HL-60 (cell line): Measurements from ENCODE around the gene KBTBD8.

Source experiments
- GABPA ChIP-seq: IDR thresholded peaks from 2 replicates; pipeline ENCODE4 v1.6.1; 2012; ENCODE audit warnings: low read depth
- POLR2AphosphoS5 ChIP-seq: IDR thresholded peaks from 2 replicates; pipeline ENCODE4 v1.6.1; 2012; ENCODE audit warnings: low read depth
- SPI1 ChIP-seq: IDR thresholded peaks from 2 replicates; pipeline ENCODE4 v1.6.1; 2012; ENCODE audit warnings: low read depth, mild to moderate bottlenecking, borderline replicate concordance
- TF ChIP-seq, protein P1 (sequence below): IDR thresholded peaks from one replicate; pipeline ENCODE4 v1.5.1; 2011; ENCODE audit warnings: low read length, control low read depth, inconsistent platforms; ENCODE audit not compliant: insufficient read depth
- TF ChIP-seq, protein P2 (sequence below): IDR thresholded peaks from 2 replicates; pipeline ENCODE4 v1.6.1; 2012; ENCODE audit warnings: low read depth; ENCODE audit not compliant: insufficient replicate concordance

DNA sequence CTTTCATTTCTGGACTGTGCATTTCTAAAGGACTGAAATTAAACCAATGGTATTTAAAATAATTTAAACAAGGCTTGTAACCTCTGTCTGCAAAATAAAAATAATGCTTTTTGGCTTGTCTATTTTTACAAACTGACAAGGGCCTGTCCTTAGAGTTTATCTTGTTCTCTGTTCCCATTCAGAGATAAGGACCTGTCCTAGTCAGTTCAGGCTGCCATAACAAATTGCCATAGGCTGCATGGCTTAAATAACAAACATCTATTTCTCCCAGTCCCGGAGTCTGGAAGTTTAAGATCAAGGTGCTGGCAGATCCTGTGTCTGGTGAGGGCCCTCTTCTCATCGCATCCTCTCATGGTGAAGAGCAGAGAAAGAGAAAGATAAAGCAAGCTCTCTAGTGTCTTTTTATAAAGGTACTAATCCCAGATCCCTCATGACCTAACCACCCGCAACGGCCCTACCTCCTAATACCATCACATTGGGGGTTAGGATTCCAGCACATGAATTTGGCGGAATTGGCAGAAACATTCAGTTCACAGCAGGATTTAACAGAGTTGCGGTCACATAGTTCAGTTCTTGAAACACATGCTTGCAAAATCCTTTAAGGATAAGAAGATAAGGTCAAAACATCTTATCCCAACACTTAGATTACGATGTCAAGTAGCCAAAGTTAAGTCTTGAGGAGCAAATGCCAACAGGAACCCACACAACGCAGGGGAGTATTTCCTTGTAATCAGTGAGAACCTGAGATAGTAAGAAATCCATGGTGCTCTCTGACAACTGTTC, 17.8 kb downstream of the KBTBD8 start:
- TF ChIP-seq, protein P1, sequence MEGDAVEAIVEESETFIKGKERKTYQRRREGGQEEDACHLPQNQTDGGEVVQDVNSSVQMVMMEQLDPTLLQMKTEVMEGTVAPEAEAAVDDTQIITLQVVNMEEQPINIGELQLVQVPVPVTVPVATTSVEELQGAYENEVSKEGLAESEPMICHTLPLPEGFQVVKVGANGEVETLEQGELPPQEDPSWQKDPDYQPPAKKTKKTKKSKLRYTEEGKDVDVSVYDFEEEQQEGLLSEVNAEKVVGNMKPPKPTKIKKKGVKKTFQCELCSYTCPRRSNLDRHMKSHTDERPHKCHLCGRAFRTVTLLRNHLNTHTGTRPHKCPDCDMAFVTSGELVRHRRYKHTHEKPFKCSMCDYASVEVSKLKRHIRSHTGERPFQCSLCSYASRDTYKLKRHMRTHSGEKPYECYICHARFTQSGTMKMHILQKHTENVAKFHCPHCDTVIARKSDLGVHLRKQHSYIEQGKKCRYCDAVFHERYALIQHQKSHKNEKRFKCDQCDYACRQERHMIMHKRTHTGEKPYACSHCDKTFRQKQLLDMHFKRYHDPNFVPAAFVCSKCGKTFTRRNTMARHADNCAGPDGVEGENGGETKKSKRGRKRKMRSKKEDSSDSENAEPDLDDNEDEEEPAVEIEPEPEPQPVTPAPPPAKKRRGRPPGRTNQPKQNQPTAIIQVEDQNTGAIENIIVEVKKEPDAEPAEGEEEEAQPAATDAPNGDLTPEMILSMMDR: no peak
- TF ChIP-seq POLR2AphosphoS5 (no peak), GABPA (no peak), SPI1 (no peak)
- TF ChIP-seq, protein P2, sequence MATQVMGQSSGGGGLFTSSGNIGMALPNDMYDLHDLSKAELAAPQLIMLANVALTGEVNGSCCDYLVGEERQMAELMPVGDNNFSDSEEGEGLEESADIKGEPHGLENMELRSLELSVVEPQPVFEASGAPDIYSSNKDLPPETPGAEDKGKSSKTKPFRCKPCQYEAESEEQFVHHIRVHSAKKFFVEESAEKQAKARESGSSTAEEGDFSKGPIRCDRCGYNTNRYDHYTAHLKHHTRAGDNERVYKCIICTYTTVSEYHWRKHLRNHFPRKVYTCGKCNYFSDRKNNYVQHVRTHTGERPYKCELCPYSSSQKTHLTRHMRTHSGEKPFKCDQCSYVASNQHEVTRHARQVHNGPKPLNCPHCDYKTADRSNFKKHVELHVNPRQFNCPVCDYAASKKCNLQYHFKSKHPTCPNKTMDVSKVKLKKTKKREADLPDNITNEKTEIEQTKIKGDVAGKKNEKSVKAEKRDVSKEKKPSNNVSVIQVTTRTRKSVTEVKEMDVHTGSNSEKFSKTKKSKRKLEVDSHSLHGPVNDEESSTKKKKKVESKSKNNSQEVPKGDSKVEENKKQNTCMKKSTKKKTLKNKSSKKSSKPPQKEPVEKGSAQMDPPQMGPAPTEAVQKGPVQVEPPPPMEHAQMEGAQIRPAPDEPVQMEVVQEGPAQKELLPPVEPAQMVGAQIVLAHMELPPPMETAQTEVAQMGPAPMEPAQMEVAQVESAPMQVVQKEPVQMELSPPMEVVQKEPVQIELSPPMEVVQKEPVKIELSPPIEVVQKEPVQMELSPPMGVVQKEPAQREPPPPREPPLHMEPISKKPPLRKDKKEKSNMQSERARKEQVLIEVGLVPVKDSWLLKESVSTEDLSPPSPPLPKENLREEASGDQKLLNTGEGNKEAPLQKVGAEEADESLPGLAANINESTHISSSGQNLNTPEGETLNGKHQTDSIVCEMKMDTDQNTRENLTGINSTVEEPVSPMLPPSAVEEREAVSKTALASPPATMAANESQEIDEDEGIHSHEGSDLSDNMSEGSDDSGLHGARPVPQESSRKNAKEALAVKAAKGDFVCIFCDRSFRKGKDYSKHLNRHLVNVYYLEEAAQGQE: no peak
